ENCODE data around the gene EPB41L4B.

The EPB41L4B gene

DNA sequence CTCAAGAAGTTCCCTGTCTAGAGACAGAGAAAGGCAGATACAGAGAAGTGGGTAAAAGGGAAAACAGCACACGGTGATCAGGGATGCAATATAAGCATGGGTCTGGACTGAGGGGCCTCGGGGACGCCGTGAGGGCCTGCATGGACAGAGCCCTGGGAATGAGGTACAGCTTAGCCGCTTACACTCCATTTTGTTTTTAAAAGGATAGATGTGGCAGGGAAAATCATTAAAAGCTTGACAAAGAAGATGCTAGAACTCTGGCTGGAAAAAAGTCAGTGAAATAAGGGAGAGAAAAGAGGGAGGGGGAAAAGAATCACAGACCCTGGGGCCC lies 69.1 kb downstream of the EPB41L4B start:
- Histone ChIP-seq H3K4me1 (ENCODE audit: insufficient read depth, low read length, severe bottlenecking) (no peaks in the 10 kb centered on the region), H3K9me2 (ENCODE audit: low read depth, low read length) (no peaks in the 10 kb centered on the region), H3K36me3 (ENCODE audit: insufficient read depth, low read length) (no peaks in the 10 kb centered on the region), H2AFZ (ENCODE audit: low read length) (no peak overlapping the region), H3K9ac (ENCODE audit: low read length) (no peak overlapping the region), H3K27me3 (ENCODE audit: insufficient read depth, low read length) (no peaks in the 10 kb centered on the region), H4K20me1 (ENCODE audit: insufficient read depth, low read length) (no peaks in the 10 kb centered on the region), H3F3A (ENCODE audit: insufficient read depth, low read length) (no peaks in the 10 kb centered on the region), H3K9me3 (ENCODE audit: low read length) (no peaks in the 10 kb centered on the region), H3K27ac (ENCODE audit: low read depth, low read length, poor library complexity, severe bottlenecking) (no peak overlapping the region), H3K4me2 (ENCODE audit: low read length) (no peak overlapping the region), H3K4me3 (ENCODE audit: low read depth, low read length, poor library complexity, severe bottlenecking) (no peak overlapping the region), H3K79me2 (ENCODE audit: insufficient read depth, low read length) (no peaks in the 10 kb centered on the region)
- TF ChIP-seq, protein P1, sequence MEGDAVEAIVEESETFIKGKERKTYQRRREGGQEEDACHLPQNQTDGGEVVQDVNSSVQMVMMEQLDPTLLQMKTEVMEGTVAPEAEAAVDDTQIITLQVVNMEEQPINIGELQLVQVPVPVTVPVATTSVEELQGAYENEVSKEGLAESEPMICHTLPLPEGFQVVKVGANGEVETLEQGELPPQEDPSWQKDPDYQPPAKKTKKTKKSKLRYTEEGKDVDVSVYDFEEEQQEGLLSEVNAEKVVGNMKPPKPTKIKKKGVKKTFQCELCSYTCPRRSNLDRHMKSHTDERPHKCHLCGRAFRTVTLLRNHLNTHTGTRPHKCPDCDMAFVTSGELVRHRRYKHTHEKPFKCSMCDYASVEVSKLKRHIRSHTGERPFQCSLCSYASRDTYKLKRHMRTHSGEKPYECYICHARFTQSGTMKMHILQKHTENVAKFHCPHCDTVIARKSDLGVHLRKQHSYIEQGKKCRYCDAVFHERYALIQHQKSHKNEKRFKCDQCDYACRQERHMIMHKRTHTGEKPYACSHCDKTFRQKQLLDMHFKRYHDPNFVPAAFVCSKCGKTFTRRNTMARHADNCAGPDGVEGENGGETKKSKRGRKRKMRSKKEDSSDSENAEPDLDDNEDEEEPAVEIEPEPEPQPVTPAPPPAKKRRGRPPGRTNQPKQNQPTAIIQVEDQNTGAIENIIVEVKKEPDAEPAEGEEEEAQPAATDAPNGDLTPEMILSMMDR (IDR thresholded peaks at IDR 0.05; ENCODE audit: low read length): no peak
- TF ChIP-seq EZH2 (IDR thresholded peaks at IDR 0.05; ENCODE audit: borderline replicate concordance, low read length): no peak

- no peak overlapping the region for H3K27ac ChIP-seq (ENCODE audit: low read depth, low read length, poor library complexity, severe bottlenecking)
- H3K4me1 ChIP-seq (ENCODE audit: insufficient read depth, low read length, severe bottlenecking): no peaks in the 10 kb centered on the region
- H3K9ac ChIP-seq (ENCODE audit: low read length): no peak overlapping the region
Measured at GRCh38 chr9:109251080-109251775, 69.6 kb downstream of the EPB41L4B start.

GRCh38 chr9:109250771-109251079 lies 70.1 kb downstream of the EPB41L4B start:
- Histone ChIP-seq H3F3A (ENCODE audit: insufficient read depth, low read length) (no peaks in the 10 kb centered on the region), H3K27ac (ENCODE audit: low read depth, low read length, poor library complexity, severe bottlenecking) (no peak overlapping the region), H3K9me2 (ENCODE audit: low read depth, low read length) (no peaks in the 10 kb centered on the region), H3K9me3 (ENCODE audit: low read length) (no peaks in the 10 kb centered on the region), H2AFZ (ENCODE audit: low read length) (no peak overlapping the region), H3K36me3 (ENCODE audit: insufficient read depth, low read length) (no peaks in the 10 kb centered on the region), H4K20me1 (ENCODE audit: insufficient read depth, low read length) (no peaks in the 10 kb centered on the region), H3K4me3 (ENCODE audit: low read depth, low read length, poor library complexity, severe bottlenecking) (no peak overlapping the region), H3K27me3 (ENCODE audit: insufficient read depth, low read length) (no peaks in the 10 kb centered on the region), H3K4me2 (ENCODE audit: low read length) (no peak overlapping the region), H3K9ac (ENCODE audit: low read length) (no peak overlapping the region), H3K4me1 (ENCODE audit: insufficient read depth, low read length, severe bottlenecking) (no peaks in the 10 kb centered on the region), H3K79me2 (ENCODE audit: insufficient read depth, low read length) (no peaks in the 10 kb centered on the region)
- TF ChIP-seq EZH2 (IDR thresholded peaks at IDR 0.05; ENCODE audit: borderline replicate concordance, low read length): no peak
- TF ChIP-seq, protein P1 (IDR thresholded peaks at IDR 0.05; ENCODE audit: low read length): no peak

More at GRCh38 chr9:109251080-109251775, 69.6 kb downstream of the EPB41L4B start:
- Histone ChIP-seq H2AFZ (ENCODE audit: low read length) (no peak overlapping the region), H3F3A (ENCODE audit: insufficient read depth, low read length) (no peaks in the 10 kb centered on the region), H3K4me3 (ENCODE audit: low read depth, low read length, poor library complexity, severe bottlenecking) (no peak overlapping the region), H3K4me2 (ENCODE audit: low read length) (no peak overlapping the region), H3K9me2 (ENCODE audit: low read depth, low read length) (no peaks in the 10 kb centered on the region), H3K36me3 (ENCODE audit: insufficient read depth, low read length) (no peaks in the 10 kb centered on the region), H3K27me3 (ENCODE audit: insufficient read depth, low read length) (no peaks in the 10 kb centered on the region), H3K9me3 (ENCODE audit: low read length) (no peaks in the 10 kb centered on the region), H4K20me1 (ENCODE audit: insufficient read depth, low read length) (no peaks in the 10 kb centered on the region), H3K79me2 (ENCODE audit: insufficient read depth, low read length) (no peaks in the 10 kb centered on the region)
- TF ChIP-seq, protein P1 (IDR thresholded peaks at IDR 0.05; ENCODE audit: low read length): no peak
- TF ChIP-seq EZH2 (IDR thresholded peaks at IDR 0.05; ENCODE audit: borderline replicate concordance, low read length): no peak

All from OCI-LY1 (cell line).